ENCODE measurements around the gene SLC25A41.

The SLC25A41 gene

DNA sequence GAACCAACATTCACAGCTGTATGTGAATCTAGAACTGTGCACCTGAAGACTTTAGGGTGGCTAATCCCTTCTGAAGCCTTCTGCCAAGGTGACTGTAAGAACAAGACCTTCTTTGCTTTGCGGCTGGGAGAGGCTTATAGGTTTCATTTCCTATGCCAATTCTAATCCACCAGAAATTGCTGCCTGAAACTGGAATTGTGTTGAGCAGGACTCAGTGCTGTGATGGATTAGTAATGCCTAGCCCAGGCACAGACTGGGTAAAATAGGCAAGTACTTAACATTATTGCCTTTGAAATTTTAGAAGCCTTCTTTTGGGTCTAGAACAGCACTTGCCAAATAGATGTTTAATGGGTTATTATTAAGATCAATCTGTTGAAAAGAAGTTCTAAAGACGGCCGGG, 14.5 kb upstream of the SLC25A41 start:
- H3K4me3 ChIP-seq (ENCODE audit: low read depth, low read length), result no peak overlapping the region
- no peak for DNase-seq (ENCODE audit: low read depth)
- in situ Hi-C loops (cut with HindIII; ENCODE audit: low sequenced_read_pairs), result no loop called here
- TF ChIP-seq, protein P1, sequence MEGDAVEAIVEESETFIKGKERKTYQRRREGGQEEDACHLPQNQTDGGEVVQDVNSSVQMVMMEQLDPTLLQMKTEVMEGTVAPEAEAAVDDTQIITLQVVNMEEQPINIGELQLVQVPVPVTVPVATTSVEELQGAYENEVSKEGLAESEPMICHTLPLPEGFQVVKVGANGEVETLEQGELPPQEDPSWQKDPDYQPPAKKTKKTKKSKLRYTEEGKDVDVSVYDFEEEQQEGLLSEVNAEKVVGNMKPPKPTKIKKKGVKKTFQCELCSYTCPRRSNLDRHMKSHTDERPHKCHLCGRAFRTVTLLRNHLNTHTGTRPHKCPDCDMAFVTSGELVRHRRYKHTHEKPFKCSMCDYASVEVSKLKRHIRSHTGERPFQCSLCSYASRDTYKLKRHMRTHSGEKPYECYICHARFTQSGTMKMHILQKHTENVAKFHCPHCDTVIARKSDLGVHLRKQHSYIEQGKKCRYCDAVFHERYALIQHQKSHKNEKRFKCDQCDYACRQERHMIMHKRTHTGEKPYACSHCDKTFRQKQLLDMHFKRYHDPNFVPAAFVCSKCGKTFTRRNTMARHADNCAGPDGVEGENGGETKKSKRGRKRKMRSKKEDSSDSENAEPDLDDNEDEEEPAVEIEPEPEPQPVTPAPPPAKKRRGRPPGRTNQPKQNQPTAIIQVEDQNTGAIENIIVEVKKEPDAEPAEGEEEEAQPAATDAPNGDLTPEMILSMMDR (IDR thresholded peaks at IDR 0.05; ENCODE audit: low read depth, low read length, missing control alignments), result no peak

- no peak for DNase-seq (ENCODE audit: low read depth)
- H3K4me3 ChIP-seq (ENCODE audit: low read depth, low read length), result no peak overlapping the region
- in situ Hi-C loops (cut with HindIII; ENCODE audit: low sequenced_read_pairs), result no loop called here
- TF ChIP-seq, protein P1 (IDR thresholded peaks at IDR 0.05; ENCODE audit: low read depth, low read length, missing control alignments), result no peak
Measured at GRCh38 chr19:6446452-6446851, 12.9 kb upstream of the SLC25A41 start.

DNA sequence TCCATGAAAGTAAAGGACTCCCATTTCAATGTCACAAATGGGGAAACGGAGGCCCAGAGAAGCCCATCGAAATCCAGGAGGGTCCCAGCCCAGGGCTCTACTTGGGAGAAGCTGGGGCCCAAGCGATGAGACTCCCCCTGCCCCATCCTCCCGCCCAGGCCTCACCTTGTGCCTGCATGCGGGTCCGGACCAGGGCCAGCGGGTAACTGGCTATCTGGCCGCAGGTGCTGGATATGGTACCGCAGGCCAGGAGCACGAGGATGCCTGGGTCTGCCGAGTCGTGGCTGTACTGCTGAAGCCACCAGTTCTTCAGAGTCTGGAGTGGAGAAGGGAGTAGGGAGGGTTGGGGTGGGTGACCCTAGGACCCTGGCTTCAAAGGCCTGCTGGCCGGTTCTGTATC, 10.4 kb upstream of the SLC25A41 start:
- TF ChIP-seq, protein P1 (IDR thresholded peaks at IDR 0.05; ENCODE audit: low read depth, low read length, missing control alignments), result no peak
- no peak overlapping the region for H3K4me3 ChIP-seq (ENCODE audit: low read depth, low read length)
- DNase-seq (ENCODE audit: low read depth), result no peak
- in situ Hi-C loops (cut with HindIII; ENCODE audit: low sequenced_read_pairs), result no loop called here

DNA sequence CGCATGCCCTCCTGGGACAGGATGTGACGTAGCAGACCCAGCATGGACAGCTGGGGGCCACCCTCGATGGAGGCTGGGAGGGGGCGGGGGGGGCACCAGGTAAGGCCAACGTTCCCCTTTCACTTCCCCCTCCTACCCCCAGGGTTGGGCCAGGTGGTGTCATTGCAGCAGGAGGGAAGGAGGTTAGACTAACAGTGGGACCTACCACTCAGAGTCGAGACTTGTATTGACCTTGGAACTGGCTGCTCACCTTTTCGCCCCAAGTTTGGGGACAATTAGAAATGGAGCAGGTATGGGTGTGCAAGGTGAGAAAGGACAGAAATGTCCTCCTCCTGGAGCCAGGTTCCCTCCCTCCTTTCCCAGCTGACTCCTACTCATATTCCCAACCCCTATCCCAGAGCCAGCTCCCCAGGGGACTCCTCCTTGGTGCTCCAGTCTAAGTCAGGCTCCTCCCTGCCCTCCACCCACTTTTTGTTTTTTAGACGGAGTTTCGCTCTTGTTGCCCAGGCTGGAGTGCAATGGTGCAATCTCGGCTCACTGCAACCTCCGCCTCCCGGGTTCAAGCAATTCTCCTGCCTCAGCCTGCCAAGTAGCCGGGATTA, 8.6 kb upstream of the SLC25A41 start:
- no peak overlapping the region for H3K4me3 ChIP-seq (ENCODE audit: low read depth, low read length)
- no peak for DNase-seq (ENCODE audit: low read depth)
- in situ Hi-C loops (cut with HindIII; ENCODE audit: low sequenced_read_pairs), result no loop called here
- TF ChIP-seq, protein P1 (IDR thresholded peaks at IDR 0.05; ENCODE audit: low read depth, low read length, missing control alignments), result no peak

GRCh38 chr19:6440905-6441304, 7.3 kb upstream of the SLC25A41 start:
- in situ Hi-C loops (cut with HindIII; ENCODE audit: low sequenced_read_pairs), result no loop called here
- H3K4me3 ChIP-seq (ENCODE audit: low read depth, low read length), result no peak overlapping the region
- TF ChIP-seq, protein P1 (IDR thresholded peaks at IDR 0.05; ENCODE audit: low read depth, low read length, missing control alignments), result no peak
- no peak for DNase-seq (ENCODE audit: low read depth)

DNA sequence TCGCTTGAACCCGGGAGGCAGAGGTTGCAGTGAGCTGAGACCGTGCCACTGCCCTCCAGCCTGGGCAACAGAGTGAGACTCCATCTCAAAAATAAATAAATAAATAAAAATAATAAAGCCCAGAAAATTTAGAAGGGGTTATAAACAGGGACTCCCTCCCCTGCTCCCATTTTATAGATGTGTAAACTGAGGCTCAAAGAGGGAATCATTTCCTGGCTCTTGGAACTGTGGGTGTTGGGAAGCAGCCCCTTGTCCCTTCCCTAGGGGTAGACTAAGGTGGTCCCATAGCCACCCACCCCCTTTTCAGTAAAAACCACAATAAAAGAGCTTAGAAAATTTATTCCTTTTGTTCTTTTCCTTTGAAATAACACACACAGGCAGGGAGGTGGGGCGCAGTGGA, 6.2 kb upstream of the SLC25A41 start:
- in situ Hi-C loops (cut with HindIII; ENCODE audit: low sequenced_read_pairs), result no loop called here
- no peak overlapping the region for H3K4me3 ChIP-seq (ENCODE audit: low read depth, low read length)

More for the DNA sequence above, 6.2 kb upstream of the SLC25A41 start:
- TF ChIP-seq, protein P1 (IDR thresholded peaks at IDR 0.05; ENCODE audit: low read depth, low read length, missing control alignments), result no peak
- DNase-seq (ENCODE audit: low read depth), result no peak
